MM.1S (cell line): ENCODE data around the gene ADGRE2.
"Not testable (repeated sequence)": the region's sequence is repeated elsewhere in the genome, so short reads cannot be mapped to it uniquely, and the experiment has no call there.

Experiments used
- CTCF ChIP-seq: fragments of 300-600 bp; sonication (generic); IDR thresholded peaks from 2 replicates; pipeline ENCODE4 v1.5.1; 2016; ENCODE audit warnings: antibody characterized with exemption, low read length, mixed read lengths
- EZH2 ChIP-seq: fragments of 300-600 bp; sonication (generic); optimal IDR thresholded peaks from 2 replicates; pipeline ENCODE3; 2017; ENCODE audit warnings: low read depth, mild to moderate bottlenecking, antibody characterized with exemption, low read length, mixed read lengths
- EZH2phosphoT487 ChIP-seq: fragments of 300-600 bp; sonication (generic); IDR thresholded peaks from 2 replicates; pipeline ENCODE4 v1.6.1; 2018; ENCODE audit warnings: antibody characterized with exemption, low read length

GRCh38 chr19:14765841-14766240, 12.5 kb downstream of the ADGRE2 start:
- not testable (repeated sequence) for TF ChIP-seq CTCF, EZH2, EZH2phosphoT487
